Memory B cell (primary cell): ENCODE measurements around the gene BCAP31.
"Not testable (repeated sequence)": the region's sequence is repeated elsewhere in the genome, so short reads cannot be mapped to it uniquely, and the experiment has no call there.

Source experiments
- ATAC-seq: fragments of 150-1000 bp; cut with Tn5 transposase; 2 replicates; pipeline ENCODE4 v1.10.0; 2021; ENCODE audit warnings: low read depth, mild to moderate bottlenecking, moderate library complexity
- DNase-seq, 2 donors: peaks; one replicate each; pipeline ENCODE4 v3.0.0; 2022; ENCODE audit warnings: low spot score in 2 of 2
- H3K27ac Mint-ChIP-seq: one replicate; pipeline ENCODE4 v1.8.0; 2022; ENCODE audit warnings: mild to moderate bottlenecking, moderate library complexity, mixed read lengths
- H3K27me3 Mint-ChIP-seq: one replicate; pipeline ENCODE4 v1.8.0; 2022; ENCODE audit warnings: mixed read lengths
- H3K36me3 Mint-ChIP-seq: one replicate; pipeline ENCODE4 v1.8.0; 2022; ENCODE audit warnings: mild to moderate bottlenecking, mixed read lengths
- H3K4me1 Mint-ChIP-seq: one replicate; pipeline ENCODE4 v1.8.0; 2022; ENCODE audit warnings: mixed read lengths
- H3K4me3 Mint-ChIP-seq: one replicate; pipeline ENCODE4 v1.8.0; 2022; ENCODE audit warnings: mild to moderate bottlenecking, moderate library complexity, mixed read lengths
- H3K9me3 Mint-ChIP-seq: one replicate; pipeline ENCODE4 v1.8.0; 2022; ENCODE audit warnings: mixed read lengths

The BCAP31 gene

DNA sequence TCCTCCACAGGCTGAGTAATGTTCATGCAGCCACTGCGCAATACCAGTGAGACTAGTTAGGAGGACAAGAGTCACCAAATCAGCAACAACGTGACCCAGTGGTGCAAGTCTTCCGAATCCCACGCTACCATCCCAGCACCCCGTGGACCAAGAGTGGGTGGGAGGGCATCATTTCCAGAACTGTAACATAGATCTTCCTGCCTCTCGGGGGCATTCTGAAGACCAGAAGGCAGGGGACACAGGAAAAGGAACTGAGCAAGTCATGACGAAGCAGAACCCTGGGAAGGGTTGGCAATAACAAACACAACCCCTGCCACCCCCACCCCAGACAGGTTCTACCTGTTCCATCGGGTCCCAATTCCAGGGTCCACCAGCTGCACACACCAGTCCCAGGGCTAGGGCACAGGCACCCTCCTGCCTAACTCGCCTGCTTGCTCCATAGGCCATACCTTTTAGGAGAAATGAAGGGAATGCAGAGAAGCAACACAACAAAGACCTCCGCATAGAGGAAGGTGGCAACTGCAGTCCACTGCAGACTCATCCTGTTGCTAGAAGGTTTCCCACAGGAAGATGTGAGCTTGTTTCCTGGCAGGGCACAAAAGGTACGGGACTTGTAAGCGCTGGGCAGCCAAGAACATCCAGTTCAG lies 1.4 kb downstream of the BCAP31 start:
- H3K36me3 Mint-ChIP-seq: peaks cover 3% of the 10 kb centered on the region
- no peaks in the 10 kb centered on the region for H3K27me3 Mint-ChIP-seq
- DNase-seq: no peak
- ATAC-seq: no peak
- H3K4me1 Mint-ChIP-seq: peaks cover 8% of the 10 kb centered on the region
- no peaks in the 10 kb centered on the region for H3K9me3 Mint-ChIP-seq
- no peak overlapping the region for H3K27ac Mint-ChIP-seq
- H3K4me3 Mint-ChIP-seq: peak overlapping the region; percentile 91

DNA sequence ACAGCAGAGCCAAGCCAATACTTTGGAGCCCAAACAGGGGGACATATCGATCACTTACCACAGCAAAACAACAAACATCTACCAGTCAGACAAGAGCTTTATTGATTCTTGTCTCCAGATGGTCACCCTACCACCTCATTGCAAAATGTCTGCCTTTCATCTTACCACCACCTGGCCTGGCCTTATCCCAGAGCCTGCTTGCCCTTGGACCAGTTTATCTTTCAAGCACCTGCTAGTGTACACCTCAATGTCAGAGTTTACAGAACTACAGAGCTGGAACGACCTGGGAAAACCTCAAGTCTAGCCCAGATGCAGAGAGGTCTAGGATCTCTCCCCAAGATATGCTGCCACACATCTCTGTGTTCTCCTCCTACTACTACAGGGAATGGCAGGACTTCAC lies 4.5 kb downstream of the BCAP31 start:
- Mint-ChIP-seq H3K36me3 (peaks cover 4% of the 10 kb centered on the region), H3K4me1 (peaks cover 5% of the 10 kb centered on the region), H3K27me3 (no peaks in the 10 kb centered on the region), H3K9me3 (no peaks in the 10 kb centered on the region), H3K4me3 (no peak overlapping the region), H3K27ac (no peak overlapping the region)
- DNase-seq: no peak
- ATAC-seq: no peak

DNA sequence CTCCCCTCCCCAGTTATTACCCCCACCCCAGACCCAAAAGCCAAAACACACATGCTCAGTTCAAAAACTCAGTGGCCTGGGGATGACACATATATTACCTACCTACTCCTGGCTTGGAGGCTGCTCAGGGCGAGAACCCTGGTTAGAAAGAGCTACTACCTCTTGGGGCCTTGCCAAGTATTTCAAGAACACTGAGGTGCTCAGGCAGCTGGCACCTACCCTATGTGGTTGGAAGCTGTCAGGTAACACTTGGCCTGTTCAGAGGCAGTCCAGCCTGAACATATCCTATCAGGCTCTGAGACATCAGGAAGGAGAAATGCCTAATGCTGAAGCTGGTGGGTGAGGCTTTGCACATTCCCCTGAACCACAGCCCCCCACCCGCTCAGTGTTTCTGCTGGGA lies 4.9 kb downstream of the BCAP31 start:
- H3K4me1 Mint-ChIP-seq: peaks cover 5% of the 10 kb centered on the region
- no peak for ATAC-seq
- no peaks in the 10 kb centered on the region for H3K27me3 Mint-ChIP-seq
- peaks cover 4% of the 10 kb centered on the region for H3K36me3 Mint-ChIP-seq
- DNase-seq: no peak
- no peak overlapping the region for H3K4me3 Mint-ChIP-seq
- H3K27ac Mint-ChIP-seq: no peak overlapping the region
- no peaks in the 10 kb centered on the region for H3K9me3 Mint-ChIP-seq

DNA sequence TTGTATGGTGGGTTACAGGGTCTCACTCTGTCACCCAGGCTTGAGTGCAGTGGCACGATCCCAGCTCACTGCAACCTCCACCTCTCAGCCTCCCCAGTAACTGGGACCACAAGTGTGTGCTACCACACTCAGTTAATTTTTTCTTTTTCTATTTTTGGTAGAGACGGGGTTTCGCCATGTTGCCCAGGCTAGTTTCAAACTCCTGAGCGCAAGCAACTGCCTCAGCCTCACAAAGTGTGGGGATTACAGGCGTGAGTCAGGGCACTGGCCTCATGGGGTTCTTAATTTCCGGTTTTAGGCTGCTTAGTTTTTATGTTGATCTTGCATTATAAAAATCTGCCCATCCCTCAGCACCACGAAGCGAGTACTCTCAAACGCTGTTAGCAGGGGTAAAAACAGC lies 6.7 kb downstream of the BCAP31 start:
- ATAC-seq (no peak), DNase-seq (no peak)
- peaks cover 5% of the 10 kb centered on the region for H3K4me1 Mint-ChIP-seq
- no peak overlapping the region for H3K27ac Mint-ChIP-seq
- no peak overlapping the region for H3K4me3 Mint-ChIP-seq
- no peaks in the 10 kb centered on the region for H3K9me3 Mint-ChIP-seq
- no peaks in the 10 kb centered on the region for H3K27me3 Mint-ChIP-seq
- H3K36me3 Mint-ChIP-seq: peaks cover 8% of the 10 kb centered on the region

DNA sequence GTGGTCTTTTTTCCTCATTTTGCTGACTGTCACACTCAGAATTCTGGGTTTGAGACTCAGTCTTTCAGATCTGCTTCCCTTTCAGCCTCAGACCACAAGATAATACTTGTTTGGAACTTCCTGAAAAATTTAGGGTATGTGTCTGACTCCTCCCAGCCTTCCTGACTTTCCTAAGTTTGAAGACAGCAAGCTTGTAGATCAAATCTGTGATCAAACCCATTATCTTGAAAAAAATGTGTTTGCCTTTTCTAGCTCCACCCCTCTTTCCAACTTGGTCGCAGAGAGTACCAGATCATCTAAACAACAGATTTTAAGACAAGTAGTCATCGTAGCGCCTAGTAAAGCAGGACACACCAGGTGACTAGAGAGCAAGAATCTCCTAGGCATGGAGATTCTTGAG lies 9.9 kb downstream of the BCAP31 start:
- ATAC-seq: no peak
- H3K4me3 Mint-ChIP-seq: no peak overlapping the region
- no peaks in the 10 kb centered on the region for H3K9me3 Mint-ChIP-seq
- no peak overlapping the region for H3K27ac Mint-ChIP-seq
- no peaks in the 10 kb centered on the region for H3K27me3 Mint-ChIP-seq
- H3K4me1 Mint-ChIP-seq: peaks cover 3% of the 10 kb centered on the region
- peaks cover 17% of the 10 kb centered on the region for H3K36me3 Mint-ChIP-seq
- no peak for DNase-seq

DNA sequence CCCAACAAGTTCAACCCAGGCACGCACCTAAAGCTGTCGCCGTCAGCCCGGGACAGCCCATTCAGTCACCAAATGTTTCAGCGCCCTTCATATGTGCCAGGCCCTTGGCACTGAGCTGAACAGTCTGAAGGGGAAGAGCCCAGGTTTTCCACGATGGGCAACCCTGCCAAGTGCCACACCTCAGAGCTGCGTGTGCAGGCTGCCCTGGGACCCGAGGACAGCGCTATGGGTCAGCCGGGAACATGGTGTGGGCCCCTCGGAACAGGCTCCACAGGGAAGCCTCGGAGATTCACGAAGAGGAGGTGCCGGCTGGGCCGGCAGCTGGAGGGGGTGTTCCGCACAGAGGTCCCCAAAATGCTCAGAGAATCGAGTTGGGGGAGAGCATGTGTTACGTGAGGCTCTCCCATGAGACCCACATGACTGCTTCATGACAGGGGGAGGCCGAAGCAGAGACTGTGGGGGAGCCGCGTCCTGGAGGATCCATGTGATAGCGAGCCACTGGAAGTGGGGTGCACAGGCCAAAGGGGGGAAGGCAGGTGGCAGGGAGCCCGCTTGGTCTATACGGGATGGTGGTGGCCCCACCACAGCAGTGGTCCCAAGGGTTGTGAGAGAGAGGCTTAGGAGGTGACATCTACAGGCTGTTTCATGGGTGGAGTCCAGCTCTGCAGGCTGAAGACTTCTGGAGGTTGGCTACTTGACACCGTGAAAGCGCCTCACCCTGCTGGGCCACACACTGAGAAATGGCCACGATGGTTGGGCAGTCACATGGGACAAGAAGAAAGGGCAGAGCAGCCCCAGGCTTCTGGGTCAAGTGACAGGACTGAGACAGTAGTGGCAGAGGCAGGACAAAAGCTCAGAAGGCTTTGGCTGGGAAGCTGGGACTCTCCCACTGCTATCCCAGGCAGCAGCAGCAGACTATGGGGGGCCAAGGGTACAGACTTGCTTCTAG lies 14.2 kb downstream of the BCAP31 start:
- Mint-ChIP-seq H3K9me3 (no peaks in the 10 kb centered on the region), H3K4me1 (peaks cover 6% of the 10 kb centered on the region), H3K27ac (no peak overlapping the region), H3K4me3 (no peak overlapping the region), H3K27me3 (no peaks in the 10 kb centered on the region), H3K36me3 (peaks cover 19% of the 10 kb centered on the region)
- ATAC-seq: no peak
- no peak for DNase-seq

DNA sequence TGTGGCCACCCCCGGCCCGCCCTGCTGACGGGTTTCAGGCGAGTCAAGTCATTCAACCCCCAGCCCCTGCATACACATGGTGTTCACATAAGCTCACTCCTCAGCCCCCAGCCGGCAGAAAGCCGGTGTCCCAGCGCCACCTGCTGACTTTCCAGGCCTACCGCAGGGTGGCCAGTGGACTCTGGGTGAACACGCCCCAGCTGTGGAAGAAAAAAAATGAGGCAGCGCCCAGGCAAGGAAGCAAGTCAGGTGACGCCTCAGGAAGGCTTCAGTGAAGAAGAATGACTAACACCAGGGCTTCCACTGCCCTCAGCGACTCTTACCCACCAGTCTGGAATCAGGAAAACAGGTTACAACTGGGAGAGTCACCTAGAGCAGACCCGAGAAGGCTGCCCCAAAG lies 15.8 kb downstream of the BCAP31 start:
- ATAC-seq (peak; percentile 49), DNase-seq (no peak)
- peaks cover 19% of the 10 kb centered on the region for H3K36me3 Mint-ChIP-seq
- no peak overlapping the region for H3K4me3 Mint-ChIP-seq
- H3K9me3 Mint-ChIP-seq: no peaks in the 10 kb centered on the region
- no peaks in the 10 kb centered on the region for H3K27me3 Mint-ChIP-seq
- H3K4me1 Mint-ChIP-seq: peaks cover 6% of the 10 kb centered on the region
- no peak overlapping the region for H3K27ac Mint-ChIP-seq

DNA sequence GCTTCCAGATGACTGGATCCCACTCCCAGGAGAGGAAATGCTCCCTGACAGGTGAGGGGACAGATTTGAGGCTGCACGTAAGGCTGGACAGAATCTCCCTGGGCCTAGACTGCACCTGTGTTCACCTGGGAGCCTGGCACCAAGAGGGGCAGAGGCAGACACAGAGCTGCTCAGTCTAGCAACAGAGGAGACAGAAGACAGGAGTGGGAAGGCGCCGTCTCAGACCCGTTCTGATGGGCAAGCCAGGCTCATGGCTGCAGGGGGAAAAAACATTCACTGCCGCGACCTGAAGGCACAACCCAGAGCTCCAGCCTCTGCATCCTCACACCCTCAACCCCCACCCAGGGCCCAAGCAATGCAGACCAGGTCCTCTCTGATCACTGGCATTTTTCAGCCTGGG lies 16.8 kb downstream of the BCAP31 start:
- Mint-ChIP-seq H3K27me3 (no peaks in the 10 kb centered on the region), H3K36me3 (peaks cover 18% of the 10 kb centered on the region), H3K4me1 (peaks cover 6% of the 10 kb centered on the region), H3K27ac (no peak overlapping the region), H3K9me3 (no peaks in the 10 kb centered on the region), H3K4me3 (no peak overlapping the region)
- ATAC-seq: no peak
- DNase-seq: no peak

DNA sequence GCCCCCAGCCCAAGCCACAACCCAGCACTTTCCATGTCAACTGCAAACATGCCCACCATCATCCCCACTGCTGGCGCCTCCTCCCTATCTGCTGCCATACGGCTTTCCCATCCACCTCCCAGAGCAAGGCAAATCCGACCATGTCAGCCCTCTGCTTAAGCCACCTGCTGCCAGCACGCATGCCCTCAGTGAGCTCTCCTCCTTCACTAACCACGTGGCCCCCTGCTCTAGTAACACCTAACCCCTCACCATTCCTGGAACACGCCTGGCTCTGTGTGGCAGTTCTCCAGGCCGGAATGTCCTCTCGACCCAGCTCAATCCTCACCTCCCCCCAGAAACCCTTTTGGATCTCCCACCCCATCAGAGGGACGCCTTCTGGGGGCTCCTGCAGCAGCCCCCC lies 17.4 kb downstream of the BCAP31 start:
- peak overlapping the region; percentile 35 for H3K27ac Mint-ChIP-seq
- peaks cover 18% of the 10 kb centered on the region for H3K36me3 Mint-ChIP-seq
- no peak for DNase-seq
- ATAC-seq: no peak
- H3K4me3 Mint-ChIP-seq: no peak overlapping the region
- H3K27me3 Mint-ChIP-seq: no peaks in the 10 kb centered on the region
- H3K4me1 Mint-ChIP-seq: peaks cover 6% of the 10 kb centered on the region
- H3K9me3 Mint-ChIP-seq: no peaks in the 10 kb centered on the region

DNA sequence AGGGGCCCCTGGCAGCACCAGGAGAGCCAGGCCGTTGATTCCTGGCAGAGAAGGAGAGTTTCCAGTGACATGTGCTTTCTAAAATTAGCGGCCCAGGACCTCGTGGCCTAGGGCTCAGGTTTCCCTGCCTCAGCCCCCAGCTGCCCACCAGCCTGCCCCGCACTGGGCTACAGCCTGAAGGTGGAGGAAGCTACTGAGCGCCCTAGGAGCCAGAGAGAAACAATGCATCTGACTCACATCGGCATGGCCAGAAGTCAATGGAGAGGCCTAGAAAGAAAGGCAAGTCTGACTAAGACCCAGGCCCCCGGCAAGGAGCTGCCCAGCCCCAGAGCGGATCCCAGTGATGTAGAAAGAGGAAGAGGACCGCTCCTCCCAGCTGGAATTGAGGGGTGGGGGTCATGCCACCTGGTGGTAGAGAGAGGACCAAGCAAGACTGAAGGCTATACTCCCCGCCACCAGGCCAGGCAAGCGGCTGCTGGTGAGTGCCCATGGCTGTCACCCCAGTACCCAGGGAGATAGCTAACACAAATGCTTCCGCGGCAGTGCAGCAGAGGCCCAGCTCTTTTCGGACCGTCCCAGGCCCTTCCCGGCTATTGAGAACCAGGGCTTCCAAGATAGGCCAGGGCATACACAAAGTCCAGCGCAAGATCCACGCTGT lies 18.7 kb downstream of the BCAP31 start:
- peaks cover 12% of the 10 kb centered on the region for H3K36me3 Mint-ChIP-seq
- H3K27ac Mint-ChIP-seq, DNase-seq, H3K27me3 Mint-ChIP-seq, H3K9me3 Mint-ChIP-seq, H3K4me3 Mint-ChIP-seq, ATAC-seq, H3K4me1 Mint-ChIP-seq: not testable (repeated sequence)

DNA sequence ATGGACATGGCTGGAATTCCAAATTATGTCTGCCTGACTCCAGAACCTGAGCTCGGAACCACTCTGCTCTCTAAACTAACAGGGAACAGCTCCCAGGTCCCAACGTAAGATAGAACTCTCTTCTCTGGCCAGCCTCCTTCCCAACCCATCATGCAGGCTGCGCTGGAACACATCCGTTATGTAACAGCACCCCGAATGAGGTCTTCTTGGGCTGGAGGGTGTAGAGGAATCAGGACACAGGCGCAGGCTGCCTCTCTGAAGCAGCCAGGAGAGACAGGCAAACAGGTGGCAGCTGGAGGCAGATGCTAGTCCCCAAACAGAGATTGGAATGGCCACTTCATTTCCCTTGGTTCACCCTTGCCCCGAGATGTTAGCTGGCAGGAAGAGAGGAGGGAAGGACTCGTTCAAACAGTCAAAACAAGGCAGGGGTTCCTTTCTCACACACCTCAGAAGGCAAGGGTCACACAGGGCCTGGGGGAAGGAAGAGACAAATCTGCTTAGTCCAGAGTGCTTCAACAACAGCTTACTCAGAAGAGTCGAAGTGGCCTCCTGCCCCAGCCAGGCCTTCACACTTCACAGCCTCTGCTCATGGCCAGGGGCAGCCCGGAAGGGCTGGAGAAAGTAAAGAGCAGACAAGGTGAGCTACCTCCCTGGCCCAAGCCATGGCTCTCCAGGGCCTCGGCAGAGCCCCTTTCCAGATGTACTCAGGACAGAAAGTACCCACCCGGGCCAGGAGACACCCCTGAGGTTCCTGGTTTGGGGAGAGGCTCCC lies 19.4 kb downstream of the BCAP31 start:
- not testable (repeated sequence) for ATAC-seq, H3K27me3 Mint-ChIP-seq, H3K4me1 Mint-ChIP-seq, DNase-seq, H3K27ac Mint-ChIP-seq, H3K36me3 Mint-ChIP-seq, H3K9me3 Mint-ChIP-seq, H3K4me3 Mint-ChIP-seq

DNA sequence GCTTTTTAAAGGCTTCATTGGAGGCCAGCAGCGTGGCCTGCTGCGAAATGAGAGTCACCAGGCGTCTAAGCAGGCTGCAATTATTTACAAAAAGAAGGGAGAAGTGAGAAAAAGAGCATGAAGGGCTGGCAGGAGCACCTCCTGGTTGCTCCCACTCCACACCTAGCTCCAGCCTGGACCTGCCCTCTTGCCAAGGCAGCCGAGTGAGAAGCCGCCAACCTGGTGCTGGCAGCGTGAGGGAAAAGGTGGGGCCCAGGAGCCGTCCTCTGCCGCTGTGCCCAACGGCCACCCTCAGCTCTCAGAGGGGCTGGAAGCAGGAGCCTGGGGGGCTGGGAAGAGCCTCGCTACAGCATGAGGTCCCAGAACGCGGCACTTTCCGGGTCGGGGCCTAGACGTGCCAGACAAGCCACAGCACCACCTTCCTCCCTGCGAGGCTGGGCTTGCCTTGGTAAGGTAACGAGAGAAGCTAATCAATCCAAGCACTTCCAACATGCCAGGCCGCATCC lies 20.1 kb downstream of the BCAP31 start:
- Mint-ChIP-seq H3K36me3 (peaks cover 9% of the 10 kb centered on the region), H3K9me3 (no peaks in the 10 kb centered on the region), H3K4me3 (no peak overlapping the region), H3K27ac (no peak overlapping the region), H3K4me1 (peaks cover 6% of the 10 kb centered on the region), H3K27me3 (no peaks in the 10 kb centered on the region)
- ATAC-seq (no peak), DNase-seq (no peak)

DNA sequence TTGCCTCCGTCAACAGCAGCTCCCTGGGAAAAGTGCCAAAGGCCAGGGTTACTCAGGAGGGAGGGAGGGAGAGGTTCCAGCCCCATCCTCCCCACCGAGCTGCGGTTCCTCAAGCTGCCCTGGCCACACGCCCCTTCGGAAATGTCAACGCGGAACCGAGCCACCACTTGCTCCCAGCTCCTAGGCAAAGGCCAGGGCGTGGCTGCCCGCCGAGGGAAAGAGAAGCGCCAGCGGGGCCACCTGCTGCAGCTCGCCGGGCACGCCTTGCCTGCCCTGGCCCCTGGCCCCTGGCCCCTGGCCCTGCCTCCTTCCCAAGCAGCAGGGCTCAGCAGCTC lies 21.2 kb downstream of the BCAP31 start:
- Mint-ChIP-seq H3K9me3 (no peaks in the 10 kb centered on the region), H3K36me3 (peaks cover 7% of the 10 kb centered on the region), H3K4me1 (peaks cover 6% of the 10 kb centered on the region), H3K4me3 (no peak overlapping the region), H3K27me3 (no peaks in the 10 kb centered on the region), H3K27ac (no peak overlapping the region)
- DNase-seq (no peak), ATAC-seq (no peak)
